Measurements from ENCODE around the gene ELMO1. TPM values are rescaled to one million over a fixed set of nuclear protein-coding genes. Genes with fewer than 3 reads are reported as not detected.
A peak's percentile ranks its signal among the peaks of the same experiment; 100 is the strongest.

ELMO1 gene
- total RNA-seq, 4 donors from 2014 or later, result 58.7 to 293 (median 81.0) TPM

- DNase-seq (ENCODE audit: low spot score) (no peak), ATAC-seq (ENCODE audit: low FRiP score) (no peak)
- TF ChIP-seq, protein P1, sequence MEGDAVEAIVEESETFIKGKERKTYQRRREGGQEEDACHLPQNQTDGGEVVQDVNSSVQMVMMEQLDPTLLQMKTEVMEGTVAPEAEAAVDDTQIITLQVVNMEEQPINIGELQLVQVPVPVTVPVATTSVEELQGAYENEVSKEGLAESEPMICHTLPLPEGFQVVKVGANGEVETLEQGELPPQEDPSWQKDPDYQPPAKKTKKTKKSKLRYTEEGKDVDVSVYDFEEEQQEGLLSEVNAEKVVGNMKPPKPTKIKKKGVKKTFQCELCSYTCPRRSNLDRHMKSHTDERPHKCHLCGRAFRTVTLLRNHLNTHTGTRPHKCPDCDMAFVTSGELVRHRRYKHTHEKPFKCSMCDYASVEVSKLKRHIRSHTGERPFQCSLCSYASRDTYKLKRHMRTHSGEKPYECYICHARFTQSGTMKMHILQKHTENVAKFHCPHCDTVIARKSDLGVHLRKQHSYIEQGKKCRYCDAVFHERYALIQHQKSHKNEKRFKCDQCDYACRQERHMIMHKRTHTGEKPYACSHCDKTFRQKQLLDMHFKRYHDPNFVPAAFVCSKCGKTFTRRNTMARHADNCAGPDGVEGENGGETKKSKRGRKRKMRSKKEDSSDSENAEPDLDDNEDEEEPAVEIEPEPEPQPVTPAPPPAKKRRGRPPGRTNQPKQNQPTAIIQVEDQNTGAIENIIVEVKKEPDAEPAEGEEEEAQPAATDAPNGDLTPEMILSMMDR (IDR thresholded peaks at IDR 0.05), result no peak
Measured at GRCh38 chr7:36896418-36896817, 552.2 kb downstream of the ELMO1 start.

DNA sequence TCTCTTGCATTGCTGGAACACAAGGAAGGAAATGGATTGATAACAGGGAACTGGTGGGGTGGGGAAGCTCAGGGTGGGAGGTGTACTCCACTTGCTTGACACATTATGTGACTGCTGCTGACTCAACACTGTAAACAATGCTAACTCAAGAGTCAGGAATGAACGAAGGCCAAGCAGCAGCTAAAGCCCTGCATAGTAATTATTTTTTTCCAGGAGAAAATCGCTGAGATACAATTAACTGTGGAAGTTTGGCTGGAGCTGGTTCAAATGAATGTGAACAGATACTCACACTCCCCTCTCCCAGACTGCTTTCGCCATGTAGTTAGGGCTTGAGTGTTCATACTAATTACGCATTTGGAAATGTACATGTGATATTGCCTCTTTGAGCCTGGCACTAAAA, 553.5 kb downstream of the ELMO1 start:
- DNase-seq (ENCODE audit: low spot score) (no peak), ATAC-seq (ENCODE audit: low FRiP score) (no peak)
- TF ChIP-seq, protein P1 (IDR thresholded peaks at IDR 0.05), result no peak

GRCh38 chr7:36894190-36894589, 554.5 kb downstream of the ELMO1 start:
- ATAC-seq (ENCODE audit: low FRiP score) (peak; percentile 34), DNase-seq (ENCODE audit: low spot score) (no peak)
- TF ChIP-seq, protein P1 (IDR thresholded peaks at IDR 0.05), result no peak

DNA sequence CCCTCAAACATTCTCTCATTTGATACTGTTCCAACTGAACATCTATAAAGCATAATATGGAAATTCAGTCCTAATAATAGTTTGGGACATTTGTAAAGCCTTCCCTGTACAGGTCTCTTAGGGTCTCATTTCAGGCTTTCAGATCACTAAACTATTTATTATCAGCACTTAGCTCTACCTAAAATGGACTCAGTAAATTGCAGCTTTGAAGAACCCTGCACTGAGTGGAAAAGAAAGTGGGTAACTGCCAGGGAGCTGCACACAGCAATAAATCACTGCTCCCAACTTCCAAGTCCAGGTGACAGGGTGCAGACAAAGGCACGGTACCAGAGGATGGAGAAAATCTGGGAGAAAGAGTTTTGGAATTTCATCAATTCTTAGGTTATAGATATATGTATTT, 559.5 kb downstream of the ELMO1 start:
- TF ChIP-seq, protein P1 (IDR thresholded peaks at IDR 0.05), result no peak
- no peak for DNase-seq (ENCODE audit: low spot score)
- ATAC-seq (ENCODE audit: low FRiP score), result no peak

DNA sequence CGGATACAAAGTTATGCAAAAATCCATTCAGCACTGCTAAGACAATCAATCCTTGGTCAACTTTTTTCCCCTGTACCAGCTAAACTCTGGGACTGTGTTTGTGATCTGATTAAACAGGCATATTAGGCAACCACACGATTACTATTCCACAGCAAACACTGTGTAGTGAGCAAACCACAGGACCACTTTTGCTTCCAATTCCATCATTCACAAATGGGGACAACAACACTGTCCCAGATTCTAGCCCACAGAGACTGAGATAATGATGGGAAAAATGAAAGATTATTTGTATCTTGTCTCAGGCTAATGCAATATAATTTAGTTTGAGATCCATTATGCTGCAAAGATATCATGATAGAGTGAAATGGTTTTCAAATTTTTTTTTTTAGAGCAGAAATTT, 560.7 kb downstream of the ELMO1 start:
- no peak for DNase-seq (ENCODE audit: low spot score)
- TF ChIP-seq, protein P1 (IDR thresholded peaks at IDR 0.05), result no peak
- ATAC-seq (ENCODE audit: low FRiP score), result no peak

GRCh38 chr7:36887233-36887632, 561.4 kb downstream of the ELMO1 start:
- TF ChIP-seq, protein P1 (IDR thresholded peaks at IDR 0.05), result no peak
- DNase-seq (ENCODE audit: low spot score), result no peak
- ATAC-seq (ENCODE audit: low FRiP score), result no peak

DNA sequence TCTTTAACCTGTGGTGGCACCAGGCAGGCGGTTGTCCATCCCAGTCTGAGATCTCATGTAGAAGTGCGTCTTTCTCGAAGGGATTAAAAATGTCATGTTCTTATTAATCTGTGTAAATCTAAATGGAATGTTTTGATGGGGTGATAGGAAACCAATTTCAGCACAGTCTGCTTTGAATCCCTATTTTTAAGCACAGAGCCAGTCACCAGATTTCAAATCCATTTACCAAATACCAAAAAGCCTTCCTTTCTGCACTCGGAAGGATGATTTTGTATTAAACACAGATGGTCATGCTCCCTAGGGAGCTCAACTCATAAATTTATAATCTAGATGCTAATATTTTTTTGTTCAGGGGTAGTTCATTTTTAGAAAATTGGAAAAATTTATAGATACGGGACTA, 563.8 kb downstream of the ELMO1 start:
- TF ChIP-seq, protein P1 (IDR thresholded peaks at IDR 0.05), result no peak
- DNase-seq (ENCODE audit: low spot score) (no peak), ATAC-seq (ENCODE audit: low FRiP score) (no peak)
